Pancreas (tissue), 10 donors: Measurements from ENCODE around the gene GLTP. TPM values are rescaled to one million over a fixed set of nuclear protein-coding genes. Genes with fewer than 3 reads are reported as not detected.

Source experiments
- ATAC-seq, 4 donors: fragments of 200-7000 bp; cut with Tn5 transposase; one replicate each; pipeline versions ENCODE4 v1.8.0 to v1.9.1; 2020; ENCODE audit warnings: mild to moderate bottlenecking in 4 of 4, moderate library complexity in 4 of 4
- DNase-seq, 6 donors: peaks; one replicate each; pipeline ENCODE4 v3.0.0-alpha.2; 2020
- FAIRE-seq: peaks from 2 replicates; lab custom pipeline; 2012; peaks lifted over from hg19 to GRCh38; lab: Jason Lieb, UNC
- H3K27ac ChIP-seq, 4 donors: fragments of 200-600 bp; sonication (generic); 1 replicate in 3 of 4; 2 replicates in 1 of 4; pipeline versions ENCODE4 v1.5.0 to v1.8.0; 2020
- H3K27me3 ChIP-seq, 4 donors: fragments of 200-600 bp; one replicate each; pipeline ENCODE4 v1.8.0; 2021
- H3K36me3 ChIP-seq, 3 donors: fragments of 200-600 bp; sonication (generic) in 1 of 3; one replicate each; pipeline versions ENCODE4 v1.5.0 to v1.8.0; 2020 to 2021
- H3K4me1 ChIP-seq, 3 donors: fragments of 200-600 bp; one replicate each; pipeline ENCODE4 v1.8.0; 2021
- H3K4me3 ChIP-seq, 4 donors: fragments of 200-600 bp; sonication (generic) in 2 of 4; one replicate each; pipeline versions ENCODE4 v1.5.0 to v1.8.0; 2020 to 2021
- H3K9me3 ChIP-seq, 4 donors: fragments of 200-600 bp; one replicate each; pipeline ENCODE4 v1.8.0; 2021
- CTCF ChIP-seq, 4 donors: fragments of 200-600 bp; sonication (generic) in 3 of 4; IDR thresholded peaks; one replicate each; pipeline versions ENCODE4 v1.5.0 to v1.8.0; 2021; ENCODE audit warnings: antibody characterized with exemption in 4 of 4
- WGBS, 2 donors: extraction: QIAGEN DNeasy Blood & Tissue Kit; methylation state at CpG; one replicate each; pipeline ENCODE4 v1.1.7; 2013; 5-methylcytosine and 5-hydroxymethylcytosine counted together
- intact Hi-C, 3 donors: fragments of 100-400 bp; cut with DNase I; formaldehyde crosslinking; loops; one replicate each; pipeline versions ENCODE4 v1.11.1 to v1.14.2; 2022
- polyA plus RNA-seq, 2 donors: library from polyadenylated mRNA; stranded (reverse); fragments of 200-250 nt; gene quantifications; one replicate each; pipeline ENCODE4 v1.2.3, GENCODE V29; 2013
- total RNA-seq, 6 donors: library from RNA; stranded (reverse); fragmentation: NEBNext Ultra II Directional in 4 of 6; extraction: Animal tissue kit (Norgen Biotek cat#: 25700) in 4 of 6; gene quantifications; one replicate each; pipeline versions ENCODE4 v1.2.1 to v1.2.4, GENCODE V29; 2021 to 2023
- donor health status: healthy with polysubstance abuse.
- donor health status: DM: no; HTN: no; CAD: no; lungs with moderate emphysema.
- donor health status: DM: no; HTN: no; CAD: no.
- donor health status: control.
- donor health status: control.
- donor health status: Bipolar disorder and iron deficiency.
- donor health status: DM: yes; HTN: yes; CAD: no.
- donor health status: DM: no; HTN: no; CAD: no.
- donor health status: DM: no; HTN: no; CAD: no.
- donor health status: DM: yes; HTN: yes; CAD: no.

The GLTP gene
- total and polyA plus RNA-seq, 8 donors = 14.7 to 24.9 (median 16.8) TPM

GRCh38 chr12:109923038-109923437, 42.7 kb upstream of the GLTP start:
- no peaks in the 10 kb centered on the region for H3K4me1 ChIP-seq
- FAIRE-seq = no peak
- no peak for ATAC-seq
- intact Hi-C loops = no loop called here
- no peaks in the 10 kb centered on the region for H3K27me3 ChIP-seq
- no peak for TF ChIP-seq CTCF (IDR thresholded peaks at IDR 0.05)
- H3K4me3 ChIP-seq = no peak overlapping the region
- peaks cover 0 to 12% (median 0%) of the 10 kb centered on the region in 3 donors for H3K36me3 ChIP-seq
- WGBS, 2 donors = 94 to 97% methylated on average over 5 of the region's 5 CpGs
- no peak for DNase-seq
- H3K27ac ChIP-seq = no peak overlapping the region
- H3K9me3 ChIP-seq = no peaks in the 10 kb centered on the region

GRCh38 chr12:109921982-109922381, 41.6 kb upstream of the GLTP start:
- no peak for TF ChIP-seq CTCF (IDR thresholded peaks at IDR 0.05)
- WGBS, 2 donors = 83 to 86% methylated on average over 4 of the region's 4 CpGs
- Histone ChIP-seq H3K36me3 (peaks cover 0 to 23% (median 3%) of the 10 kb centered on the region in 3 donors), H3K9me3 (no peaks in the 10 kb centered on the region), H3K4me3 (no peak overlapping the region), H3K4me1 (no peaks in the 10 kb centered on the region), H3K27me3 (no peaks in the 10 kb centered on the region), H3K27ac (no peak overlapping the region)
- DNase-seq = no peak
- no peak for FAIRE-seq
- intact Hi-C loops = no loop called here
- ATAC-seq = no peak

- Histone ChIP-seq H3K4me1 (peaks cover 0 to 6% (median under 1%) of the 10 kb centered on the region in 3 donors), H3K4me3 (no peak overlapping the region), H3K9me3 (no peaks in the 10 kb centered on the region), H3K27me3 (no peaks in the 10 kb centered on the region), H3K36me3 (peaks cover 0 to 34% (median 3%) of the 10 kb centered on the region in 3 donors), H3K27ac (no peak overlapping the region)
- 94 to 95% methylated on average over 11 of the region's 11 CpGs for WGBS, 2 donors
- peak in 1 of 6 donors; percentile 35 for DNase-seq
- FAIRE-seq = no peak
- no peak for TF ChIP-seq CTCF (IDR thresholded peaks at IDR 0.05)
- intact Hi-C loops = no loop called here
- no peak for ATAC-seq
Measured at GRCh38 chr12:109920261-109920780, 40.0 kb upstream of the GLTP start.

- Histone ChIP-seq H3K27me3 (no peaks in the 10 kb centered on the region), H3K27ac (no peak overlapping the region), H3K36me3 (peaks cover 0 to 34% (median 3%) of the 10 kb centered on the region in 3 donors), H3K4me1 (peaks cover 0 to 6% (median 4%) of the 10 kb centered on the region in 3 donors), H3K4me3 (no peak overlapping the region), H3K9me3 (no peaks in the 10 kb centered on the region)
- no peak for DNase-seq
- intact Hi-C loops = no loop called here
- no peak for FAIRE-seq
- TF ChIP-seq CTCF (IDR thresholded peaks at IDR 0.05) = no peak
- WGBS, 2 donors = 78 to 79% methylated on average over 10 of the region's 10 CpGs
- no peak for ATAC-seq
Measured at GRCh38 chr12:109919456-109919855, 39.1 kb upstream of the GLTP start.

GRCh38 chr12:109916045-109916444, 35.7 kb upstream of the GLTP start:
- intact Hi-C loops = no loop called here
- Histone ChIP-seq H3K9me3 (no peaks in the 10 kb centered on the region), H3K4me3 (no peak overlapping the region), H3K27ac (peak overlapping the region in 2 of 4 donors; percentile 12 to 31), H3K36me3 (peaks cover 0 to 44% (median 3%) of the 10 kb centered on the region in 3 donors), H3K4me1 (peaks cover 0 to 6% (median 4%) of the 10 kb centered on the region in 3 donors), H3K27me3 (no peaks in the 10 kb centered on the region)
- 72 to 76% methylated on average over 4 of the region's 4 CpGs for WGBS, 2 donors
- ATAC-seq = no peak
- no peak for TF ChIP-seq CTCF (IDR thresholded peaks at IDR 0.05)
- peak in 1 of 6 donors; percentile 24 for DNase-seq
- FAIRE-seq = no peak
